DLD1 (cell line): Measurements from ENCODE around the gene NELFCD.

Source experiments
- in situ Hi-C: cut with HindIII; loops from 2 replicates; pipeline ENCODE4 v1.10.0; 2017; ENCODE audit warnings: low sequenced_read_pairs

The NELFCD gene

DNA sequence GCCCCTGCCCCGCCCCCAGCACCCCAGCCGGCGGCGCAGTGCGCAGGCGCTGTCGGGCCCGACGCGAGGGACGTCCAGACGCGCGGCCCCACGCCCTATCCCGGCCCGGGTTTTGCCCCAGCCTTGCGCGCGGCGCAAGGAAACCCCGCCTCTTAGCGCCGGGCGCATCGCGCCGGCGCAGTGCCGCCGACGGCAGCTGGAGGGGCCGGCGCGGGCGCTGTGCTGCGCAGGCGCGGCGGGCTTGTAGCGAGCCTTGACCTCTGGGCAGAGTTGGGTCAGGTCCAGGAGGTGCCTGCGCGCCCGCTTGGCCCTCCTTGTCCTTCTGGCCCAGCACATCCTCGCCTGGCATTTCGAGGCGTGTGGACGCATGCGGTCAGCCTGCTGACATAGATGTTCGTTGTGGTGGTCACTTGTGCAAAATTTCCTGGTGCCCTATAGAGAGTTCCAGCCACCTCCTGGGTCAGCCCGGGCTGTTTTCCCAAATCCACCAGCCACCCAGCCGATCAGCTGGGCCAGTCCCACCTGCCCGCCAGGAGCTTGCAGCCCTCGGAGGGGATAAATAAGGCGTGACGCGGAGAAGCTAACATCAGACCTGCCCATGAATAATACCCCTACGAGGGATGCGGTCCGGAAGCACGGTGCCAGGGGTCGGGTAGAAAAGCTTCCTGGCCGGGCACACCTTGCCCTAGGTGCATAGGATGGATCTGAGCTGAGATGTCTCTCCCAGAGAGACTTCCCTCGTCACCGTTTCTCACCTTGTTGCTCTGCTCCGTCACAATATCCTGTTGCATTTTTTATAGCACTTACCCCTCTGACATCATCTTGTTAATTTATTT is 62.0 kb downstream of the NELFCD start:
- in situ Hi-C loops = loop anchor here (5.0 kb wide), 1 partner anchor 71 kb away; no protein-coding TSS in a partner anchor

GRCh38 chr20:59043698-59044097 is 62.6 kb downstream of the NELFCD start:
- in situ Hi-C loops = loop anchor here (5.0 kb wide), 1 partner anchor 71 kb away; no protein-coding TSS in a partner anchor

DNA sequence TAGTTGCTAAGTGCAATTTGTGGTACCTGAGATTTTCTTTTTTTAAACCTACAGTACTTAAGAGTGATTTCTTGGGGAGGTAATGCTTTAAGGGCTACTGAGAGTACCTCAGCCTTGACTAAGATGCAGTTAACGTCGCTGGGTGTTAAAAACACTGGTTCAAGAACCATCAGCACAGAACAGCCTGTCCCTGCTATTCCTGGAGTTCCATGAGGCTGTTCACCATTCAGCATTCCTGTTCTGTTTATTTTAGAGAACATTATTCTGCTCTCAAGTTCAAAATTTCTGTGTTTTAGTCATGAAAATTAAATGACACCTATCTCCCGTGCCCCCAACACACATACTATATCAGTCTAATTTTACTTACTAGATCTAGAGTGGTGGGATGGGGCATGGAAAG is 63.2 kb downstream of the NELFCD start:
- in situ Hi-C loops = loop anchor here (5.0 kb wide), 1 partner anchor 72 kb away; no protein-coding TSS in a partner anchor
